GM12873 (cell line): ENCODE data around the gene ENTPD5.

Source experiments
- TF ChIP-seq, protein P1 (sequence below): IDR thresholded peaks from 2 replicates; pipeline ENCODE4 v1.5.1; 2012; ENCODE audit warnings: low read depth, mild to moderate bottlenecking, moderate library complexity, low read length, control low read depth; ENCODE audit not compliant: insufficient read depth; ENCODE audit errors: missing control alignments

The ENTPD5 gene

DNA sequence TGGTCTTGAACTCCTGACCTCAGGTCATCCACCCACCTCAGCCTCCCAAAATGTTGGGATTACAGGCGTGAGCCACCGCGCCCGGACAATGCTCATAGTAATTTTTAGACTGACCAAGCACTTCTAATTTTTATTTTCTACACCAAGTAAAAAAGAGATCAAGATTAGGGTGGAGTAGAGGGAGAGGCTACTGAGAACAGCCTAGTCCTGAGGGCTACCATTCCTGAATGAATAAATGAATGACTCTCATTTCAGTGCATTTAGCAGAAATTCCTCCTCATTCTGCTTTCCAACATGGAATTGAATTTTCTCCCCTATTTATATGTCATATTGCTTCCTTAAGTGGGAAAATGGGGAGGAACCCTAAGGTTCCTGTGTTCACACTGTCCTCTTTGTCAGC is 26.4 kb upstream of the ENTPD5 start:
- TF ChIP-seq, protein P1, sequence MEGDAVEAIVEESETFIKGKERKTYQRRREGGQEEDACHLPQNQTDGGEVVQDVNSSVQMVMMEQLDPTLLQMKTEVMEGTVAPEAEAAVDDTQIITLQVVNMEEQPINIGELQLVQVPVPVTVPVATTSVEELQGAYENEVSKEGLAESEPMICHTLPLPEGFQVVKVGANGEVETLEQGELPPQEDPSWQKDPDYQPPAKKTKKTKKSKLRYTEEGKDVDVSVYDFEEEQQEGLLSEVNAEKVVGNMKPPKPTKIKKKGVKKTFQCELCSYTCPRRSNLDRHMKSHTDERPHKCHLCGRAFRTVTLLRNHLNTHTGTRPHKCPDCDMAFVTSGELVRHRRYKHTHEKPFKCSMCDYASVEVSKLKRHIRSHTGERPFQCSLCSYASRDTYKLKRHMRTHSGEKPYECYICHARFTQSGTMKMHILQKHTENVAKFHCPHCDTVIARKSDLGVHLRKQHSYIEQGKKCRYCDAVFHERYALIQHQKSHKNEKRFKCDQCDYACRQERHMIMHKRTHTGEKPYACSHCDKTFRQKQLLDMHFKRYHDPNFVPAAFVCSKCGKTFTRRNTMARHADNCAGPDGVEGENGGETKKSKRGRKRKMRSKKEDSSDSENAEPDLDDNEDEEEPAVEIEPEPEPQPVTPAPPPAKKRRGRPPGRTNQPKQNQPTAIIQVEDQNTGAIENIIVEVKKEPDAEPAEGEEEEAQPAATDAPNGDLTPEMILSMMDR, result no peak

GRCh38 chr14:74042296-74042695 is 23.2 kb upstream of the ENTPD5 start:
- TF ChIP-seq, protein P1, result no peak

DNA sequence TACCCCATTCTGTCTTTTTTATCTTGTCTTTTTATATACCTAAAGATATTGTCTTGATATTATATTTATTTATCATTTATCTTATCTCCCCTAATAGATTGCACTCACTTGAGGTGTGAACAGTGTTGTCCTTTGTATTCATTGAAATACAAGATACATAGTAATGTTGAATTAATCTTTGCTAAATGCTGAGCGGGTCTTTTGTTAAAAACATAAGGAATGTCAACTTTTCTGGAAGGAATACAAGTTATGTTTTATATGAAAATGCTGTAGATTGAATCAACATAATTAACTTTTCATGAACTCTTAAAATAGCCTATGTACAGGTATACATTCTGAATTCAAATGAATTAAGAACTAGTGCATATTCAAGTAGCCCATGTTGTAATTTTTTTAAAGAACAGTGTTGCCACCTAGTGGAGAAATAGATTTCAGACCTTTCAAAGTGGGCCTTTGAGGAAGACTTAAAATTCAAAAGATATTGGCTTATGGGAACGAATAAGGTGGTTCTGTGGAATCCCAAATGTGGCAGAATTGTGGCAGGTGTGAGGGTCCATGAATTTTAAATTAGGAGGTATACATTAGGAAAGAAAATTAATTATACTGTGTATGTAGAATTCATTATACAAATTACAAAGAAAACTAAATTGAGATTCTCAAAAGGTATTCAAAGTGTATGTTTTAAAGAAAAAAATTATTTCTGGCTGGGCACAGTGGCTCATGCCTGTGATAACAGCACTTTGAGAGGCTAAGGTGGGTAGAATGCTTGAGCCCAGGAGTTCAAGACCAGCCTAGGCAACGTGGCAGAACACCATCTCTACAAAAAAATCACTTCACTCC is 19.2 kb upstream of the ENTPD5 start:
- TF ChIP-seq, protein P1, result peak; percentile 50

- TF ChIP-seq, protein P1, result no peak
These were observed 16.5 kb upstream of the ENTPD5 start for GRCh38 chr14:74035556-74035955.

- TF ChIP-seq, protein P1, result no peak
These were observed 15.5 kb upstream of the ENTPD5 start for GRCh38 chr14:74034572-74034971.

DNA sequence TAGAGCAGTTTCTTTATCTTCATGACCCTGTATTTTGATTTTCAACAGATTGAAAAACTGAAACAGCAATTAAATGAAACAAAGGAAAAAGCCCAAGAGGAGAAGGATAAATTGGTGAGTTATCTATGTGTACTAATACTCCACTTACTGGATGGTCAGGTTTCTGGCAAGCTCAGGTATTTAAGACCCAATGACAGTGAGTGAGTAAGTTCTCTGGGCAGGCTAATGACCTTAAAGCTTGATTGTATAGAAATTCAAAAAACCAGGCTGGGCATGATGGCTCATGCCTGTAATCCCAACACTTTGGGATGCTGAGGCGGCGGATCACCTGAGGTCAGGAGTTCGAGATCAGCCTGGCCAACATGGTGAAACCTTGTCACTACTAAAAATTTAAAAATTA is 10.0 kb upstream of the ENTPD5 start:
- TF ChIP-seq, protein P1, result no peak

- TF ChIP-seq, protein P1, result no peak
These were observed 3.3 kb upstream of the ENTPD5 start for GRCh38 chr14:74022346-74022745.
